Smooth muscle cell (in vitro differentiated cells): ENCODE results near the gene STAMBPL1. TPM values are rescaled to one million over a fixed set of nuclear protein-coding genes. Genes with fewer than 3 reads are reported as not detected.

Source experiments
- DNase-seq: peaks from one replicate; lab custom pipeline; 2025; ENCODE audit not compliant: unreplicated experiment; lab: John Stamatoyannopoulos, UW
- H2AFZ ChIP-seq: fragments of 200-600 bp; sonication (generic); 2 replicates; pipeline ENCODE4 v1.6.0; 2016; ENCODE audit warnings: antibody characterized with exemption, low read depth, mild to moderate bottlenecking
- H3F3A ChIP-seq: fragments of 200-600 bp; sonication (generic); 2 replicates; pipeline ENCODE4 v1.6.0; 2017; ENCODE audit warnings: antibody characterized with exemption, low read depth
- H3K27ac ChIP-seq: fragments of 200-600 bp; sonication (generic); 2 replicates; pipeline ENCODE4 v1.5.1; 2016; ENCODE audit warnings: low read depth, mild to moderate bottlenecking
- H3K27me3 ChIP-seq: fragments of 200-600 bp; sonication (generic); 2 replicates; pipeline ENCODE4 v1.6.1; 2016; ENCODE audit warnings: low read depth, mild to moderate bottlenecking
- H3K36me3 ChIP-seq: fragments of 200-600 bp; sonication (generic); 2 replicates; pipeline ENCODE4 v1.5.1; 2016; ENCODE audit warnings: low read depth
- H3K4me1 ChIP-seq: fragments of 200-600 bp; sonication (generic); 2 replicates; pipeline ENCODE4 v1.5.1; 2016; ENCODE audit warnings: low read depth
- H3K4me2 ChIP-seq: fragments of 200-600 bp; sonication (generic); 2 replicates; pipeline ENCODE4 v1.6.0; 2016; ENCODE audit warnings: mild to moderate bottlenecking
- H3K4me3 ChIP-seq: fragments of 200-600 bp; sonication (generic); 2 replicates; pipeline ENCODE4 v1.5.1; 2016; ENCODE audit warnings: mild to moderate bottlenecking
- H3K79me2 ChIP-seq: fragments of 200-600 bp; sonication (generic); 2 replicates; pipeline ENCODE4 v1.6.0; 2016; ENCODE audit warnings: low read depth, mild to moderate bottlenecking
- H3K9ac ChIP-seq: fragments of 200-600 bp; sonication (generic); 2 replicates; pipeline ENCODE4 v1.6.0; 2016; ENCODE audit warnings: low read depth
- H3K9me3 ChIP-seq: fragments of 200-600 bp; sonication (generic); replicated peaks from 2 replicates; pipeline ENCODE4 v1.5.1; 2016; ENCODE audit warnings: low read depth
- H4K20me1 ChIP-seq: fragments of 200-600 bp; sonication (generic); 2 replicates; pipeline ENCODE4 v1.6.0; 2016; ENCODE audit warnings: low read depth
- CTCF ChIP-seq: fragments of 200-600 bp; sonication (generic); IDR thresholded peaks from 2 replicates; pipeline ENCODE4 v1.5.1; 2017; ENCODE audit warnings: borderline replicate concordance, mild to moderate bottlenecking, antibody characterized with exemption; ENCODE audit not compliant: insufficient read depth, poor library complexity, severe bottlenecking
- WGBS: methylation state at CpG from one replicate; pipeline ENCODE4 v1.1.7; 2016; ENCODE audit warnings: low lambda C conversion rate; 5-methylcytosine and 5-hydroxymethylcytosine counted together
- polyA plus RNA-seq: library from polyadenylated mRNA; unstranded; fragments of >200 nt; fragmentation: Nextera tagmentation; extraction: Ambion mirVana; gene quantifications from 2 replicates; pipeline ENCODE4 v1.2.1, GENCODE V29; 2016
- total RNA-seq: library from RNA; depleted of rRNA; stranded (reverse); fragments of >200 nt; gene quantifications from 2 replicates; pipeline ENCODE4 v1.2.3, GENCODE V29; 2014

Gene STAMBPL1
- total and polyA plus RNA-seq, 2 experiments from 2014 or later = 0.49 to 1.2 TPM

GRCh38 chr10:88832376-88832775 is 47.7 kb upstream of the STAMBPL1 start:
- H3F3A ChIP-seq = no peaks in the 10 kb centered on the region
- no peaks in the 10 kb centered on the region for H4K20me1 ChIP-seq
- DNase-seq = no peak
- TF ChIP-seq CTCF = no peak
- H3K36me3 ChIP-seq = no peaks in the 10 kb centered on the region
- no peak overlapping the region for H3K27ac ChIP-seq
- H3K9me3 ChIP-seq = no peaks in the 10 kb centered on the region
- H3K4me1 ChIP-seq = no peaks in the 10 kb centered on the region
- no peak overlapping the region for H3K4me3 ChIP-seq
- no peak overlapping the region for H2AFZ ChIP-seq
- no peak overlapping the region for H3K4me2 ChIP-seq
- H3K79me2 ChIP-seq = no peaks in the 10 kb centered on the region
- H3K27me3 ChIP-seq = peaks cover 42% of the 10 kb centered on the region
- H3K9ac ChIP-seq = no peak overlapping the region

- DNase-seq = no peak
- Histone ChIP-seq H3K4me2 (no peak overlapping the region), H2AFZ (no peak overlapping the region), H3K9me3 (no peaks in the 10 kb centered on the region), H3K27me3 (peaks cover 39% of the 10 kb centered on the region), H3K36me3 (no peaks in the 10 kb centered on the region), H3K27ac (no peak overlapping the region), H3K9ac (no peak overlapping the region), H3K79me2 (no peaks in the 10 kb centered on the region), H4K20me1 (no peaks in the 10 kb centered on the region), H3K4me3 (no peak overlapping the region), H3K4me1 (no peaks in the 10 kb centered on the region), H3F3A (no peaks in the 10 kb centered on the region)
- 97% methylated on average over 2 of the region's 2 CpGs for WGBS
- TF ChIP-seq CTCF = no peak
These were observed 46.9 kb upstream of the STAMBPL1 start for GRCh38 chr10:88833156-88833555.

GRCh38 chr10:88833723-88834122 is 46.3 kb upstream of the STAMBPL1 start:
- no peak for TF ChIP-seq CTCF
- no peak overlapping the region for H3K9ac ChIP-seq
- no peaks in the 10 kb centered on the region for H3K79me2 ChIP-seq
- peaks cover 39% of the 10 kb centered on the region for H3K27me3 ChIP-seq
- 81% methylated on average over 2 of the region's 2 CpGs for WGBS
- no peak overlapping the region for H3K27ac ChIP-seq
- H3F3A ChIP-seq = no peaks in the 10 kb centered on the region
- H3K4me2 ChIP-seq = no peak overlapping the region
- H2AFZ ChIP-seq = no peak overlapping the region
- DNase-seq = no peak
- no peaks in the 10 kb centered on the region for H3K36me3 ChIP-seq
- H4K20me1 ChIP-seq = no peaks in the 10 kb centered on the region
- no peaks in the 10 kb centered on the region for H3K4me1 ChIP-seq
- no peaks in the 10 kb centered on the region for H3K9me3 ChIP-seq
- no peak overlapping the region for H3K4me3 ChIP-seq

GRCh38 chr10:88835096-88835909 is 44.7 kb upstream of the STAMBPL1 start:
- H3K4me1 ChIP-seq = no peaks in the 10 kb centered on the region
- H3F3A ChIP-seq = no peaks in the 10 kb centered on the region
- no peaks in the 10 kb centered on the region for H4K20me1 ChIP-seq
- no peaks in the 10 kb centered on the region for H3K79me2 ChIP-seq
- no peak overlapping the region for H3K9ac ChIP-seq
- H3K4me3 ChIP-seq = no peak overlapping the region
- no peak overlapping the region for H3K4me2 ChIP-seq
- peak; percentile 16 for DNase-seq
- no peaks in the 10 kb centered on the region for H3K36me3 ChIP-seq
- peak; percentile 94 for TF ChIP-seq CTCF
- no peaks in the 10 kb centered on the region for H3K9me3 ChIP-seq
- H3K27ac ChIP-seq = no peak overlapping the region
- H2AFZ ChIP-seq = no peak overlapping the region
- 19% methylated on average over 10 of the region's 10 CpGs for WGBS
- H3K27me3 ChIP-seq = peaks cover 32% of the 10 kb centered on the region
